LNCaP clone FGC (cell line): ENCODE measurements around the gene IVNS1ABP.

ENCODE experiments used
- DNase-seq: peaks from one replicate; pipeline ENCODE4 v3.0.0-alpha.2; 2011; ENCODE audit warnings: low read depth
- H3K4me3 ChIP-seq: 2 replicates; pipeline ENCODE4 v1.5.1; 2011; ENCODE audit warnings: mild to moderate bottlenecking, low read depth, low read length, control low read depth
- CTCF ChIP-seq: IDR thresholded peaks from 2 replicates; pipeline ENCODE4 v1.5.1; 2012; ENCODE audit warnings: mild to moderate bottlenecking; ENCODE audit not compliant: control insufficient read depth, insufficient read depth; ENCODE audit errors: extremely low read depth

Gene IVNS1ABP

GRCh38 chr1:185353124-185353523, 36.1 kb upstream of the IVNS1ABP start:
- no peak for TF ChIP-seq CTCF
- DNase-seq = no peak
- no peak overlapping the region for H3K4me3 ChIP-seq

GRCh38 chr1:185351734-185352466, 34.9 kb upstream of the IVNS1ABP start:
- no peak for DNase-seq
- no peak for TF ChIP-seq CTCF
- H3K4me3 ChIP-seq = no peak overlapping the region

- TF ChIP-seq CTCF = no peak
- H3K4me3 ChIP-seq = no peak overlapping the region
- DNase-seq = no peak
These were observed 33.0 kb upstream of the IVNS1ABP start for GRCh38 chr1:185350027-185350442.

GRCh38 chr1:185349556-185349955, 32.5 kb upstream of the IVNS1ABP start:
- DNase-seq = no peak
- no peak overlapping the region for H3K4me3 ChIP-seq
- TF ChIP-seq CTCF = no peak

GRCh38 chr1:185348985-185349384, 31.9 kb upstream of the IVNS1ABP start:
- no peak for TF ChIP-seq CTCF
- no peak for DNase-seq
- no peak overlapping the region for H3K4me3 ChIP-seq

GRCh38 chr1:185348296-185348695, 31.3 kb upstream of the IVNS1ABP start:
- no peak for DNase-seq
- H3K4me3 ChIP-seq = no peak overlapping the region
- TF ChIP-seq CTCF = no peak
